G401.6 (cell line): ENCODE results near the gene CAMKV.
"Not testable (repeated sequence)": the region's sequence is repeated elsewhere in the genome, so short reads cannot be mapped to it uniquely, and the experiment has no call there.

ENCODE experiments used
- FAIRE-seq: peaks from 2 replicates; lab custom pipeline; 2012; peaks lifted over from hg19 to GRCh38; lab: Jason Lieb, UNC

CAMKV gene

DNA sequence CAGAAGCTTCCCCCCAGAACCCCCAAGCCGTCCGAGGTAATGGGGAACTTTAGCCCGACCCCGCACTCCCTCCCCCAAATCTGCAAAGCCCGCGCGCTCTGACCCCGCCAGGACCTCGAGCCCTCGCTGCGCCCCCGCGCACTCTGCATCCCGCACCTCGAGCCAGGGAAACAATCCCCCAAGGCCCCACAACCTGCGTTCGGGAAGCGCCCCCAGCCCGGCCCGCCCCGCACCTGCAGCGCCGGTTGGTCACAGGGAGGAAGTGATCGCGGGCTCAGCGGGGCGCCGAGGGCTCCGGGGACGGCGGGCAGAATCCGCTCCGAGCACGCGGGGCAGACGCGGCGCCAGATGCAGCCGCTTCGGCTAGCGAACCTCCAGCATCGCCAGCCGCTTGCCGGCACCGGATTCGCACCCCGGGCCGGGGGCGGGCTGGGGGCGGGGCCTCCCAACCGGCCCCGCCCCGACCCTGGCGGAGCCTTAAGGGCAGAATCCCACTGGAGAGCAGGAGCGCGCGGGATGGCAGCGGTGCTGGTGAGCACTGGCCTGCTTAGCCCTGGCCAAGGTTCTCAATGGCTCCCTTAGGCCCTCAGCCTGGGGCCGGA, at the start of gene CAMKV:
TSS of gene CAMKV (minus strand) at position 382 of the 602 bp plus-strand sequence. CDS start 7,518 bp downstream, outside the sequence.
- no peak for FAIRE-seq

DNA sequence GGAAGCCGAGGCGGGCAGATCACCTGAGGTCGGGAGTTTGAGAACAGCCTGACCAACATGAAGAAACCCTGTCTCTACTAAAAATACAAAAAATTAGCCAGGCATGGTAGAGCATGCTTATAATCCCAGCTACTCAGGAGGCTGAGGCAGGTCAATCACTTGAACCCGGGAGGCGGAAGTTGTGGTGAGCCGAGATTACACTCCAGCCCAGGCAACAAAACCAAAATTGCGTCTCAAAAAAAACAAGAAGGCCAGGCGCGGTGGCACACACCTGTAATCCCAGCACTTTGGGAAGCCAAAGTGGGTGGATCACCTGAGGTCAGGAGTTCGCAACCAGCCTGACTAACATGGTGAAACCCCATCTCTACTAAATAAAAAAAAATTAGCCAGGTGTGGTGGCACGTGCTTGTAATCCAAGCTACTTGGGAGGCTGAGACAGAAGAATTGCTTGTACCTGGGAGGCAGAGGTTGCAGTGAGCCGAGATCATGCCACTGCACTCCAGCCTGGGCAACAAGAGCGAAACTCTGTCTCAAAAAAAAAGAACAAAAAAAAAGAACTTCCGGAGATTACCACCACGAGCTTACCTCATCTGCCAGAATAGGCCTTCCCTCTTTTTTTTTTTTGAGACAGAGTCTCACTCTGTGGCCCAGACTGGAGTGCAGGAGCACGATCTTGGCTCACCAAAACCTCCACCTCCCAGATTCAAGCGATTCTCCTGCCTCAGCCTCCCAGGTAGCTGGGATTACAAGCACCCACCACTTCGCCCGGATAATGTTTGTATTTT, 48.3 kb upstream of the CAMKV start:
- not testable (repeated sequence) for FAIRE-seq

DNA sequence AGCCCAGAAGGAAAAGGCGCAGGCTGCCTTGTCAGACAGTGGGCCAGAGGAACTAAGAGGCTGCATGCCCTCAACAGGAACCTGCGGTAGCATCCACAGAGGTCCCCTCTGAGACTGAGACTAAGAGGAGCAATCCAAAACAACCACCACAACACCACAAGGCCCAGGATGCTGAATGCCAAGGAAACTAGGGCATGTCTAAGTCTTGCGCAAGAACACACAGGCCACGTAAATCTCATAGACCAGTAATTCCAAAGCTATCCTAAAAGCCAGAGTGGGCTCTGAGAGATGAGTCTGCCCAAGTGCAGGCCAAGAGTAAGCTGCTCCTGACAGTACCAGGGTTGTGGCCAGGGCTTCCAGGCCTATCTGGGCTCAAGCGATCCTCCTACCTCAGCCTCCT, 47.0 kb upstream of the CAMKV start:
- no peak for FAIRE-seq

- no peak for FAIRE-seq
These were observed 45.2 kb upstream of the CAMKV start for GRCh38 chr3:49914906-49915305.

- FAIRE-seq = no peak
These were observed 43.2 kb upstream of the CAMKV start for GRCh38 chr3:49912881-49913281.

DNA sequence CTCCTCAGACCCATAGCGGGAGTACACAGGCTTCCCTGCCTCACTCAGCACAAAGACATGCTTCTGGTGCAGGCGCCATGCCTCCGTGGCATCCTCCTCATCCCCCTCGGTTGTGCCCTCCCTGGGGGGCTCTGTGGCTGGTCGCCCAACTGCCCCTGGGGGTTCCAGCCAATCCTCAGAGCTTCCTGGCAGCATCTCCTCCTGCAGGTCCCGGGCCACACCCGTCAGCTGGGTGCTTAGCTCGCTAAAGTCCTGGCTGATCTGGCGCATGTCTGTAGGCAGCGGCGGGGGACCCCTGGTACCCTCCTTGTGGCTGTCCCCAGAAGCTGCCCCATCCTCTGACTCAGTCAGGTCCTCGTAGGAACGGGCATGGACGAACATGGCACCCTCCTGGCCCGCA, 41.9 kb upstream of the CAMKV start:
- FAIRE-seq = no peak

- FAIRE-seq = no peak
These were observed 41.4 kb upstream of the CAMKV start for GRCh38 chr3:49911124-49911420.

- no peak for FAIRE-seq
These were observed 40.9 kb upstream of the CAMKV start for GRCh38 chr3:49910409-49911123.

- FAIRE-seq = no peak
These were observed 38.9 kb upstream of the CAMKV start for GRCh38 chr3:49908373-49909199.

- FAIRE-seq = no peak
These were observed 36.5 kb upstream of the CAMKV start for GRCh38 chr3:49906073-49906743.

GRCh38 chr3:49904448-49904847, 34.7 kb upstream of the CAMKV start:
- not testable (repeated sequence) for FAIRE-seq

DNA sequence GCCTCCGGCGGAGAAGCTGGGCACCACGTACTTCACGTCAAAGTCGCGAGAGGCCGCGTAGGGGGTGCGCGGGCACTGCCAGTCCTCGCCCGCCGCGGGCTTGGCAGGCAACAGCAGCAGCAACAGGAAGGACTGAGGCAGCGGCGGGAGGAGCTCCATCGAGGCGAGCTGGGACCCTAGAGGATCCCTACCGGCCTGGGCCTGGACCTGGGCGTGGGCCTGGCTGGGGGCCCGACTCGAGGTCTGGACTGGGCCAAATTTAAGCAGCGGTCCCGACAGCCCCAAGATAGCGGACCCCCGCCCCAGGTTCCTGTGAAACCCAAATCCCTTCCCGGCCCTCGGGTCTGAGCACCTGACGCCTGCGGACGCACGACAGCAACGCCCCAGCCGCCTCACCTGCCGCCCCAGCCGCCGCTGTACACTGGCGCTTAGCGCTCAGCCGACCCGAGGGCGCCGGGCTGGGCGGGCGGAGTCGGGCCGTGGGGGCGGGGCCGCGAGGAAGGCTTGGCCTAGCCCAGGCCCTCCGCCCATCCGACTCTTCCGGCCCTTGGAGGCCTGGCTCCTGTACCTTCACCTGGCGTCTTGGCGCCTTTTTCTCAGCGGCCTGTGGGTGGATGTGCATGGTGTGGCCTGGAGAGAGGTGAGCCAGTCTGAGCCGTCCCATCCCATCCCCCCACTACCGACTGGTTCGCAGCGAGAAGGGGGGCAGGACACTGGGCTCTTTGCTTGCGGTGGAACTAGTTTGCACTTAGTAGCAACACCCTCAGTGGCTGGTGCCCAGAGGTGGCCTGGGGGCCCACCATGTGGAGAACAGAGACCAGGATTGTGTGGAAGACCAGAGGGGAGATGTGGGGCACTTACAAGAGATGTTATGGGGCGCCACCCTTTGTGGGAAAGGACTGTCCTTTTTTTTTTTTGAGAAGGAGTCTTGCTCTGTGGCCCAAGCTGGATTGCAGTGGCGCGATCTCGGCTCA, 34.0 kb upstream of the CAMKV start, which contains the start of gene MST1R:
TSS of gene MST1R (minus strand) at position 423 of the 974 bp plus-strand sequence. CDS start at position 159, 264 bp downstream.
- no peak for FAIRE-seq

DNA sequence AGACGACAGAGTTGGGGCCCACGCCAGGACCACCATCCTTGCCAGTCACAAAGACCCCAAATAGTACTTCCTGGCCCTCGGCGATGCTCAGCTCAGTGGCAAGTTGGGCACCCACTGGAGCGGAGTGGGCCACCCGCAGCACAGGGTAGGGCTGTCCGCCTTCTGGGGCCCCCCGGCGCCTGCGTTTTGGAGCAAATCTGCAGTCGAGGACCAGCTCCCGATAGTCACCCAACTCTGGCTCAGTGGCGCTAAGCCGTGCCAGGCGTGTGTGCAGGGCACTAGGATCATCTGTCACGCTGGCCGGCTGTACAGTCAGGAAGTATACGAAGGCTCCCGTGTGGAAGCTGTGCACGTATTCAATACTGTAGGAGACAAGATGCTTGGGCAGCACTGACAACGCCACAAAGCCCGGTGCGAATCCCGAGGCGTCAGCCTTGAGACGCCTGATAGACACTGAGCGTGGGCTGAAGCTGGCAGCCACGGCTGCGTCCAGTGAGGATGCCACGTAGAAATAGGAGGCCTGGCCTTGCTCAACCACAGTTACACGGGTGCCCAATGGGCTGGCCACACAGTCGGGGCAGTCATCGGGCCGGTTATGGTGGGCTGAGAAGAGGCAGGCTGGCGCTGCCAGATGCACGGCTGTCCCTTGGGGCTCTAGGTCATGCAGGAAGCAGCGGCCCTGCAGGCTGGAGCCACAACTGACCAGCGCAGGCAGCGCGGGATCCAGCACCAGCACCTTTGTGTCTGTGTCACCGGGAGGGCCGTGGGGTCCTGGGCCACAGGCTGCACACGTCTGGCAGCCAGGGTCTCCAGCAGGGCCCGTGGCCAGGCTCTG, 33.0 kb upstream of the CAMKV start:
- no peak for FAIRE-seq

DNA sequence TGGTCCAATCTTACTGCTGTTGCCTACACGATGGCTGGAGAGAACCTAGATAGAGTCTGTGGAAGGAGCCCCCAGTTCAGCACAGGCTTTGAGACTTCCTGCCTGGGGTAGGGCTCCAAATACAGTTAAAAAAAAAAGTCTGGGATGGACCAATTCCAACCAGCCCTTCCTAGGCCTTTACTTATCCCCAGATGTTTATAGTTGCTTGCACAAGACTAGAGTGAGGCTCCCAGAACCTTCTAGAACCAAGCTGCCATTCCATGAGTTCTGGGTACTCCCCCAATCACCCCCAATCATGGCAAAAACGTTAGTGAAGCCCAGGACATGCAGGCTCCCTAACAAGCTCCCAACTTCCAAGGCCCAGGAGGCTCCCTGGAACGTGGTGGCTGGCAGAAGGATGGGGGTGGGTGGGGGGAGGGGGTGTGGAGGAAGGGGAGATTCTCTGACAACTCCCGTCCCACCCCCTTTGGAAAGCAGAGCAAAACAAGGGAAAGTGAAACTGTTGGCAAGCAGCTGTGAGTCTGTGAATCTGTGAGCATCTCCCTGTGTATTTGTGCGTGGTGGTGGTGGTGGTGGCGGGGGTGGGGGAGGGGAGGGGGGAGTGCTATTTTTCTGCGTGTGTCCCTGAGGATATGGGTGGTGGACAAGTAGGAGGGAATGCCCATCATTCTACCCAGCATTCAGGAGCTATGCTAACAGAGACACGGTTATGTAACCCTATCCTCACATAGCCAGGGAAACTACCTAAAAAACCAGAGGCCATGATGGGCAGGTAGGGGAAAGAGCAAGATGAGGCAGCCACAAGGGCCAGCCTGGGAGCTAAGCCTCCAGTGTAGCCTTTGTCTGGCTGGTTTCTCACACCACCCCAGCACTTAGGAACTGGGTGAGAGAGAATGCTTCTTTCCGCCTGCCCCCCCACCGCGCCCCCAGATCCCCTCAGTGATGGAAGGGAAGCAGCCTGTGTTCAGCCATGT, 31.9 kb upstream of the CAMKV start:
- FAIRE-seq = no peak

GRCh38 chr3:49900491-49901153, 30.9 kb upstream of the CAMKV start:
- no peak for FAIRE-seq

DNA sequence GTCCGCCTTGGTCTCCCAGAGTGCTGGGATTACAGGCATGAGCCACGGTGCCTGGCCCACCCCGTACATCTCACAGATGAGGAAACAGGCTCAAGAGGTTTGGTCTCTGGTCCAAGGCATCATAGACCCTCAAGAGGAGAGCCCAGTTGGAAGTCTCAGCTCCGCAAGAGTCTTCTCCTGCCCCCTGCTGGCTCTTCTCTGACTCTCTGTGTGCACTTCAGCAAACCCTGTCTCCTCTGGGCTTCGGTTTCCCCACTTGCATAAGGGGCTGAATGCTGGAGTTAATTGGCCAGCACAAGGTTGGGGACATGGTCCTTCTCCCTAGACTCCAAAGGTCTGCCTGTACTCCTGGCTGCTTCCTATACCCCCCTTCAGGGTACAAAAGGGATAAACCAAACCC, 30.1 kb upstream of the CAMKV start:
- FAIRE-seq = no peak

DNA sequence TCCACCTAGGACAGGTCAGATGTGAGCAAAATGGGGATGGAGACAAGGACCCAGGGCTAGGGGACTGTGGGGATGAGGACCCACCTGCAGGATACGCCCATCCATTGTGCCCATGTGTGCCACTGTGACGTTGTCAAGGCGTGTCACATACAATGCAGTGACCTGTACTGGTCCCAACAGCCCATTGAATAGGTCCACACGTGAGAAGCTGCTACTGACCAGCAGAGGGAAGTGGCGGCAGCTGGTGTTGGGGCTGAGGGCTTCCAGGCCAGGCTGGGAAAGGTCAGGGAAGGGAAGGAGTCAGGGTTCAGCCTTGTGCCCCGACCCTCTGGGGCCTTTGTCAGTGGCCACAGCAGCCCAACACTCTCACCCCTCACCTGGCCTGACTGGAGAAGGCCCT, 29.3 kb upstream of the CAMKV start:
- FAIRE-seq = no peak

GRCh38 chr3:49896345-49896744, 26.6 kb upstream of the CAMKV start:
- FAIRE-seq = no peak
